Measurements from ENCODE around the gene ZNF432.

ZNF432 gene

GRCh38 chr19:52039169-52039568 lies 9.5 kb downstream of the ZNF432 start:
- no peak overlapping the region for H3K4me2 ChIP-seq (ENCODE audit: insufficient read depth, low read length)
- ATAC-seq (ENCODE audit: insufficient read depth, low read depth): no peak
- peaks cover 51% of the 10 kb centered on the region for H3K9me3 ChIP-seq (ENCODE audit: insufficient read depth, low read length, severe bottlenecking)

DNA sequence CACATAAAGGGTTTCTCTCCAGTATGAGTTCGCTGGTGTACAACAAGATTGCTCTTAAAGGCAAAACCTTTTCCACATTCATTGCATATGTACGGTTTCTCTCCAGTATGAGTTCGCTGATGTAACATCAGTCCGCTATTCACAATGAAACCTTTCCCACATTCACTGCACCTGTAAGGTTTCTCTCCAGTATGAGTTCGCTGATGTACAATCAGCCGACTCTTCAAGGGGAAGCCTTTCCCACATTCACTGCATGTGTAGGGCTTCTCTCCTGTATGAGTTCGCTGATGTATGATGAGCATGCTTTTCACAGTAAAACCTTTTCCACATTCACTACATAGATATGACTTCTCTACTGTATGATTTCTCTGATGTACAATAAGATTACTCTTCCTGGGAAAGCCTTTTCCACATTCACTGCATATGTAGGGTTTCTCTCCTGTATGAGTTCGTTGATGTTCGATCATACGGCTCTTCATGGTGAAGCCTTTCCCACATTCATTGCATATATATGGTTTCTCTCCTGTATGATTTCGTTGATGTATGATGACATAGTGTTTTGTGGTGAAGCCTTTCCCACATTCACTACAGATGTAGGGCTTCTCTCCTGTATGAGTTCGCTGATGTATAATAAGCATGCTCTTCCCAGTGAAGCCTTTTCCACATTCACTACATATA lies 14.4 kb downstream of the ZNF432 start:
- Histone ChIP-seq H3K27me3 (ENCODE audit: insufficient read depth, low read length, poor library complexity) (no peaks in the 10 kb centered on the region), H3K4me3 (ENCODE audit: low read depth in 1 of 2, low read length in 2 of 2) (no peak overlapping the region), H3K79me2 (ENCODE audit: insufficient read depth, low read length) (peaks cover 10% of the 10 kb centered on the region), H3K9ac (ENCODE audit: low read depth, low read length) (no peak overlapping the region), H3K27ac (ENCODE audit: low read length) (no peak overlapping the region), H4K20me1 (ENCODE audit: insufficient read depth, low read length) (no peaks in the 10 kb centered on the region), H3K9me3 (ENCODE audit: insufficient read depth, low read length, severe bottlenecking) (peaks cover 77% of the 10 kb centered on the region), H3K4me1 (ENCODE audit: insufficient read depth, low read length) (peaks cover 10% of the 10 kb centered on the region), H3K4me2 (ENCODE audit: insufficient read depth, low read length) (no peak overlapping the region), H2AFZ (ENCODE audit: low read depth, low read length) (no peak overlapping the region), H3K36me3 (ENCODE audit: insufficient read depth, low read length) (peaks cover 85% of the 10 kb centered on the region)
- TF ChIP-seq, protein P1, sequence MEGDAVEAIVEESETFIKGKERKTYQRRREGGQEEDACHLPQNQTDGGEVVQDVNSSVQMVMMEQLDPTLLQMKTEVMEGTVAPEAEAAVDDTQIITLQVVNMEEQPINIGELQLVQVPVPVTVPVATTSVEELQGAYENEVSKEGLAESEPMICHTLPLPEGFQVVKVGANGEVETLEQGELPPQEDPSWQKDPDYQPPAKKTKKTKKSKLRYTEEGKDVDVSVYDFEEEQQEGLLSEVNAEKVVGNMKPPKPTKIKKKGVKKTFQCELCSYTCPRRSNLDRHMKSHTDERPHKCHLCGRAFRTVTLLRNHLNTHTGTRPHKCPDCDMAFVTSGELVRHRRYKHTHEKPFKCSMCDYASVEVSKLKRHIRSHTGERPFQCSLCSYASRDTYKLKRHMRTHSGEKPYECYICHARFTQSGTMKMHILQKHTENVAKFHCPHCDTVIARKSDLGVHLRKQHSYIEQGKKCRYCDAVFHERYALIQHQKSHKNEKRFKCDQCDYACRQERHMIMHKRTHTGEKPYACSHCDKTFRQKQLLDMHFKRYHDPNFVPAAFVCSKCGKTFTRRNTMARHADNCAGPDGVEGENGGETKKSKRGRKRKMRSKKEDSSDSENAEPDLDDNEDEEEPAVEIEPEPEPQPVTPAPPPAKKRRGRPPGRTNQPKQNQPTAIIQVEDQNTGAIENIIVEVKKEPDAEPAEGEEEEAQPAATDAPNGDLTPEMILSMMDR (IDR thresholded peaks at IDR 0.05; ENCODE audit: borderline replicate concordance, extremely low read depth, low read length, poor library complexity, severe bottlenecking): no peak
- TF ChIP-seq EZH2 (IDR thresholded peaks at IDR 0.05; ENCODE audit: borderline replicate concordance, low read depth, low read length, severe bottlenecking): no peak
- ATAC-seq (ENCODE audit: insufficient read depth, low read depth): no peak
- DNase-seq: no peak

More at GRCh38 chr19:52039169-52039568, 9.5 kb downstream of the ZNF432 start:
- H3K79me2 ChIP-seq (ENCODE audit: insufficient read depth, low read length): no peaks in the 10 kb centered on the region
- TF ChIP-seq, protein P1 (IDR thresholded peaks at IDR 0.05; ENCODE audit: borderline replicate concordance, extremely low read depth, low read length, poor library complexity, severe bottlenecking): no peak
- no peak for TF ChIP-seq EZH2 (IDR thresholded peaks at IDR 0.05; ENCODE audit: borderline replicate concordance, low read depth, low read length, severe bottlenecking)
- no peaks in the 10 kb centered on the region for H3K27me3 ChIP-seq (ENCODE audit: insufficient read depth, low read length, poor library complexity)
- no peak overlapping the region for H3K27ac ChIP-seq (ENCODE audit: low read length)
- H3K9ac ChIP-seq (ENCODE audit: low read depth, low read length): no peak overlapping the region
- peaks cover 88% of the 10 kb centered on the region for H3K36me3 ChIP-seq (ENCODE audit: insufficient read depth, low read length)
- H3K4me3 ChIP-seq (ENCODE audit: low read depth in 1 of 2, low read length in 2 of 2): no peak overlapping the region
- no peaks in the 10 kb centered on the region for H3K4me1 ChIP-seq (ENCODE audit: insufficient read depth, low read length)
- H2AFZ ChIP-seq (ENCODE audit: low read depth, low read length): no peak overlapping the region
- DNase-seq: no peak
- no peaks in the 10 kb centered on the region for H4K20me1 ChIP-seq (ENCODE audit: insufficient read depth, low read length)

DNA sequence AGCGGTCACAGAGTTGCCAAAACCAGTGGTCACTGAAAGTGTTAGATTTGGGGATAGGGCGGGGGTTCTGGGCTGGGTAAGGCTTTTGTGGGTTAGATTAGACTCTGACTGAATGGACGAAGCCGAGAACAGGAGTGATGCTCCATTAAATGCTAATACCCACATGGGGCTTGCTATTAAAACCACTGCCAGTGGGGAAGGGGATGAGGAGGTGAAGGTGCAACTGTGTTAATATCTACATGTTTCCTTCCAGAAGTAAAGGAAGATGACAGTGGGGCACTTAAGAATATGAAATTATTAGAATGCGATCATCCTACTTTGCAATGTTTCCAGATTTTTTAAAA lies 19.9 kb downstream of the ZNF432 start:
- H3K9me3 ChIP-seq (ENCODE audit: insufficient read depth, low read length, severe bottlenecking): peaks cover 52% of the 10 kb centered on the region
- ATAC-seq (ENCODE audit: insufficient read depth, low read depth): peak; percentile 53
- no peak for DNase-seq
- H3K4me3 ChIP-seq (ENCODE audit: low read depth in 1 of 2, low read length in 2 of 2): peak overlapping the region; percentile 68 to 87
- peaks cover 55% of the 10 kb centered on the region for H3K79me2 ChIP-seq (ENCODE audit: insufficient read depth, low read length)
- peak overlapping the region; percentile 89 for H3K27ac ChIP-seq (ENCODE audit: low read length)
- TF ChIP-seq, protein P1 (IDR thresholded peaks at IDR 0.05; ENCODE audit: borderline replicate concordance, extremely low read depth, low read length, poor library complexity, severe bottlenecking): no peak
- TF ChIP-seq EZH2 (IDR thresholded peaks at IDR 0.05; ENCODE audit: borderline replicate concordance, low read depth, low read length, severe bottlenecking): no peak
- H4K20me1 ChIP-seq (ENCODE audit: insufficient read depth, low read length): no peaks in the 10 kb centered on the region
- H2AFZ ChIP-seq (ENCODE audit: low read depth, low read length): peak overlapping the region; percentile 96
- no peaks in the 10 kb centered on the region for H3K27me3 ChIP-seq (ENCODE audit: insufficient read depth, low read length, poor library complexity)
- H3K36me3 ChIP-seq (ENCODE audit: insufficient read depth, low read length): peaks cover 66% of the 10 kb centered on the region
- H3K9ac ChIP-seq (ENCODE audit: low read depth, low read length): peak overlapping the region; percentile 84
- peaks cover 28% of the 10 kb centered on the region for H3K4me1 ChIP-seq (ENCODE audit: insufficient read depth, low read length)
- H3K4me2 ChIP-seq (ENCODE audit: insufficient read depth, low read length): peak overlapping the region; percentile 66
